Measurements from ENCODE around the gene EEIG1. TPM values are rescaled to one million over a fixed set of nuclear protein-coding genes. Genes with fewer than 3 reads are reported as not detected.
A peak's percentile ranks its signal among the peaks of the same experiment; 100 is the strongest.

EEIG1 gene
- total and polyA plus RNA-seq, 12 donors = 10.1 to 179 (median 53.8) TPM

DNA sequence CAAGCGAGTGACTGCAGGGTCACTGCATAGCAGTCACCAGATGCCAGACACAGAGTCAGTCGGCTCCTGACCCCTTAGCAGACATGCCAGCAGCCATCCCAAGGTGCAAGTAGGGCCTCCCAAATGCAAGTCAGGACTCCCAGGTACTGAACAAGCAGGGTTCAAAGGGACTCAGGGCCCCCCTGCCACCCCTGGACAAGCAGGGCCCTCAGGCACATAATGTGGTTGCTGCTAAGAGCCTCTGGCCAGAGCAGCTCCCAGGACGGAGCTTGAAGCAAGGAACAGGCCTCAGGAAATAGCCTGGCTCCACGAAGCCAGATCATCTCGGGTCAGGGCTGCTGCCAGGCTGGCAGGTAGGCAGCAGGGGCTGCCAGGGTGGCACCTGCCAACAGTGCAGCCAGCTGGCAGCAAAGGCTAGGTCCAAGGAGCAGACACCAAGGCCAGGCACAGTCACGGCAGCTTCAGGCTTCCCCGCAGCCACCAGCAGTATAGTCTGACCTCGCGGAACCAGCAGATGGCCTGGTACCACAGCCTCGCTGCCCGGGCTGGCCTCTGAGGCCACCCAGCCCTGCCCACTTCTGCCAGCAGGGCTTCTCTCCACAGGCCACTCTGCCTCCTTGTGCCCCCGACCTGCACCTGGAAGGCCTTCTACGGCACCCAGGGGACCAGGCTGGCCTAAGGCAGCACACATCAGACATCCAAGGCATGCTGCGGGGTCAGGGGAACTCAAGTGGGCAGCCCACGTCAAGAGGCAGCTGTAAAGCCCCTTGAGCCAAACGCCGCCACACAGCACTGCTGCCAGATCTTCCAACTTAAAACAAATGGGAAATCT, 7.4 kb downstream of the EEIG1 start:
- intact Hi-C loops (cut with DNase I) = no loop called here
- peaks cover 91 to 100% of the 10 kb centered on the region in 2 donors for H3K4me1 ChIP-seq (replicated peaks in 1 of 2)
- 11 to 44% (median 27%) methylated on average over 3 to 17 of the region's 17 CpGs for WGBS, 4 donors

GRCh38 chr9:127972236-127972871, 8.4 kb downstream of the EEIG1 start:
- H3K27ac ChIP-seq = peak overlapping the region; percentile 67 to 95 (median 91)
- H3K4me1 ChIP-seq (replicated peaks in 1 of 2) = peaks cover 91 to 100% of the 10 kb centered on the region in 2 donors
- peak in 2 of 6 experiments; percentile 11 to 17 for TF ChIP-seq CTCF (IDR thresholded peaks at IDR 0.05)
- peak in 1 of 2 donors; percentile 36 for TF ChIP-seq POLR2A (IDR thresholded peaks at IDR 0.05)
- no peaks in the 10 kb centered on the region for H3K27me3 ChIP-seq
- peak; percentile 48 to 92 (median 73) for DNase-seq
- intact Hi-C loops (cut with DNase I) = no loop called here
- H3K4me3 ChIP-seq = no peak overlapping the region
- H3K36me3 ChIP-seq (replicated peaks in 1 of 2) = no peaks in the 10 kb centered on the region
- WGBS, 4 donors = 17 to 79% (median 34%) methylated on average over 2 to 12 of the region's 12 CpGs
- H3K9me3 ChIP-seq (replicated peaks in 1 of 3) = no peaks in the 10 kb centered on the region

More for the DNA sequence above, 7.4 kb downstream of the EEIG1 start:
- TF ChIP-seq CTCF (IDR thresholded peaks at IDR 0.05) (peak in 5 of 6 experiments; percentile 25 to 47 (median 38)), POLR2A (IDR thresholded peaks at IDR 0.05) (peak in 1 of 2 donors; percentile 34)
- Histone ChIP-seq H3K27me3 (no peaks in the 10 kb centered on the region), H3K4me3 (no peak overlapping the region), H3K36me3 (replicated peaks in 1 of 2) (no peaks in the 10 kb centered on the region), H3K27ac (peak overlapping the region; percentile 67 to 95 (median 91)), H3K9me3 (replicated peaks in 1 of 3) (no peaks in the 10 kb centered on the region)
- peak; percentile 71 to 91 (median 87) for DNase-seq

GRCh38 chr9:127971357-127972235, 9.2 kb downstream of the EEIG1 start:
- H3K9me3 ChIP-seq (replicated peaks in 1 of 3) = no peaks in the 10 kb centered on the region
- H3K36me3 ChIP-seq (replicated peaks in 1 of 2) = no peaks in the 10 kb centered on the region
- WGBS, 4 donors = 37 to 40% (median 39%) methylated on average over 12 to 20 of the region's 20 CpGs
- no peak overlapping the region for H3K4me3 ChIP-seq
- TF ChIP-seq CTCF (IDR thresholded peaks at IDR 0.05) (no peak), POLR2A (IDR thresholded peaks at IDR 0.05) (no peak)
- no peaks in the 10 kb centered on the region for H3K27me3 ChIP-seq
- peak overlapping the region; percentile 67 to 95 (median 91) for H3K27ac ChIP-seq
- intact Hi-C loops (cut with DNase I) = no loop called here
- peak in 3 of 7 donors; percentile 30 to 56 (median 38) for DNase-seq
- H3K4me1 ChIP-seq (replicated peaks in 1 of 2) = peaks cover 91 to 100% of the 10 kb centered on the region in 2 donors
